CD4-positive, alpha-beta T cell treated with Interferon alpha-2 for 1 hour (primary cell): Measurements from ENCODE around the gene MRPL40.
A peak's percentile ranks its signal among the peaks of the same experiment; 100 is the strongest.
"Not testable (repeated sequence)": the region's sequence is repeated elsewhere in the genome, so short reads cannot be mapped to it uniquely, and the experiment has no call there.

Experiments used
- DNase-seq, 2 donors: peaks; one replicate each; pipeline ENCODE4 v3.0.0-alpha.2; 2020 to 2022

The MRPL40 gene

DNA sequence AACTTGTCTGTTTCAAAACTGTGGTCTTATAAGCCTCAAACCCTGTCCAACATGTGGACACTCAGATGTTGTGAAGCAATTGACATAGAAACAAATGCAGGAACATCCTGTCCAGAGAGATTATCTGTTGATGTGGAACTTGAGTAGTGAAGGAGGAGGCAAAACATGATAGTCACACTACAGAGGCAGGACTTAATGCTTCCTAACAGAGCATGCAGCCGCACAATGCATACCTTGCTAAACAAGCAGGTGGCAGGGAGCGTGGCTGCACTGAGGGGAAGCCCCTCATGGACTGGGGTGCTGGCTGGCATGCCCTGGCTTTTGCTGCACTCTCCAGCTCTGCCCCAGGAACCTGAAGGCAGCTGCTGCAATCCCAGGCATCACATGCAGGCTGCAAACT is 9.8 kb downstream of the MRPL40 start:
- no peak for DNase-seq

DNA sequence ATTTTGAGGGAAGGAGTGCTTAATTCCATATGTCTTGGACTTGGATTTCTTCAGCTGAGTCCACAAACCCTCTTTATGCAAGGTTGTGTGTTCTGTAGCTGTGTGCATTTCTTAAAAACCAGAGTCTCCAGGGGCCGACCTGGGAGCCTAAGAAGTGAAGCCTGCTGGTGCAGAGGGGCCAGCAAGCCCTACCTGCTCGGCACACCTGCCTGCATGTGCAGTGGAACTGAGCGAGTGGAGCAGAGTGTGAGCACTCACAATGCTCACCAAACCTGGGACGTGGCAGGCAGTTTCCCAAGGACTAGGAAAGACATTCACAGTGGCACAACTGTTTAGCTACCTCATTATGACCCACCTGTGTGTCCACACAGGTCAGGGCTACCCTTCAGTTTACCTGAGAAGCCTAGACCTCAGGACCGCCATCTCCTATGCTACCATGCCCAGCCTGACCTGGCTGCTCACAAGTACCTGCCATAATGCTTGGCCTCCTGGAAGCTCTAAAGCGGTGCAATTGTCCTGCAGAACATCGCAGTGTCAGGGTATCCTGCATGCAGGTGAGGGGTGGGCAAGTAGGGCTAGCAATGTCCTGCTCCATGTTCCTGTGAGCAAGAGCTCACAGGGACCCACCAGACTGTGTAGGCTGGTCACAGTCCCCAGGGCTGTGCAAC is 11.3 kb downstream of the MRPL40 start:
- no peak for DNase-seq

DNA sequence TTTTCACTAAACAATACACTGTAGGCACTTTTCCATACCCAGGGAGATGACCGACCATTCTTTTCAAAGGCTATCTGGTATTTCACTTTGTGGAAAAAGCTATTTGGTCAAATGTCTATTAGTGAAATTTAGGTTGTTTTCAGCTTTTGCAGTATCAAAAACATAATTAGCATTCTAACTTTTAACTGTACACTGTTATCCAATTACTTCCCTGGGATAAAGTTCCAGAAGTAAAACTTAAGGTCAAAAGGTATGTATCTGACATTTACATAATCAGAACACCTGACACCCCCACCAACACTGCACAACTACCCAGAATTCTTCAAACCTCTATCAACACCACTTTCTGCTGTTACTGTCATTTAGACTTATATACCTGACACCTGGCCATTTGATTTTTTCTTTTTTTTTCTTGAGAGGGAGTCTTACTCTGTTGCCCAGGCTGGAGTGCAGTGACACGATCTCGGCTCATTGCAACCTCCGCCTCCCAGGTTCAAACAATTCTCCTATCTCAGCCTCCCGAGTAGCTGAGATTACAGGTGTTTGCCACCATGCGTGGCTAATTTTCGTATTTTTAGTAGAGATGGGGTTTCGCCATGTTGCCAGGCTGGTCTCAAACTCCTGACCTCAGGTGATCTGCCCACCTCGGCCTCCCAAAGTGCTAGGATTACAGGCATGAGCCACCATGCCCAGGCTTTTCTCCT is 13.1 kb downstream of the MRPL40 start:
- DNase-seq: not testable (repeated sequence)

DNA sequence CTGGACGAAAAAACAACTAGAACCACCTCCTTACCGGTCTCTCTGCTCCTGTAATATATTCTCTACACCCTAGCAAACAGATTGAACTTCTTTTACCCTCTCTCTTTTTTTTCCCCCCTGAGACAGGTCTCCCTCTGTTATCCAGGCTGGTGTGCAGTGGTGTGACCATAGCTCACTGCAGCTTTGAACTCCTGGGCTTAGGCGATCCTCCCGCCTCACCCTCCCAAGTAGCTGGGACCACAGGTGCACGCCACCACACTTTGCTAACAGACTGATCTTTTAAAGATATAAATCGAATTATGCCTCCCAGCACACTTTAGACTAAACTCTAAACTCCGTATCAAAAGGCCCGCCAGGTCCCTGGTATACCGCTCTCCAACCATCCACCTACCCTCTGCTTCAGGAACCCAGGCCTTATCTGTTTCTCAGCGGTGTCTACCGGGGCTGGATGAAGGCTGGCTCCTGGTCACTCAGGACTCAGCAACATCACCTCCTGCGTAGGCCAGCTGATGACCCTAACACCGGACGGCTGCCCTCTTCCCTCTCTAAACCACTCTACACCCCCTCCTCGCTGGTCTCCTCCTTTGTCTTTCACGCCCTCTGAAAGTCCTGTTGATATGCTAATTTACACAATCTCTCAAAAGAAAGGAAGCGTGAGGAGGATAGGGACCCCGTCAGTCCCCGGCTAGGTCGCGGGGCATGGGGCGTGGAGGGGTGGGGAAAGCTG is 14.4 kb downstream of the MRPL40 start:
- no peak for DNase-seq

DNA sequence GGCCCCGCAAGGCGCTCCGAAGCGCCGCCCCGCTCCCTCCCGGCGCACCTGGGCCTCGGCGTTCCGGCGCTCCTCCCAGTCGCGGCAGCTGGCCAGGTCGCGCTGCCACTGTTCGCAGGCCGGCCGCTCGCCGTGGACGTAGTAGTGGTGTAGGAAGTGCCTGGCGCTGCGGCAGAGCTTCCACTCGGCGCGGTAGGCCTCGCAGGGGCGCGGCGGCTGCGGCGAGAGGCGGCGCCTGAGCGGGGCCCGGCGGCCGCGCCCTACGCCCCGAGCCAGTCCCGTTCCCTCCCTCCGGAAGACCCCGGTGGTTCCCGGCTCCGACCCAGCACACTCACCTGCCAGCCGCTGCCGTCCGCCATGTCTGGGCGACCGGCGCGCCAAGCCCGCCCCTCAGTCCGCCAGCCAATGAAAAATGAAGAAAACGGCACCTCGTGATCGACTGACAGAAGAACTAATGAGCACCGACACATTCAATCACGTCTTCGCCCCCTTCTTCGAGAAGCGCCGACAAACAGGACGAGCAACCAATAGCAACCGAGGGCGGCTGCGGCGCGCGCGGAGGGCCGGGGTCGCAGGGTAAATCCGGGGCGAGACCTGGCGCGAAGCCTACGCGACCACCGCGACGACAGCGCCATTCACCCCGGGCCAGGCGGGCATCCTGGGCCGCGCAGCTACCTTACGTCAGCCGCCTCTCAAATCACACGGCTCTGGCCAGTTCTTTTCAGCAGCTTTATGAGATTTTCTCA is 15.2 kb downstream of the MRPL40 start, which contains the start of gene C22orf39:
Gene C22orf39, minus strand, starts transcription at position 382 of the 746 bp plus-strand sequence. Its CDS starts 23 bp downstream, at position 359.
- DNase-seq: peak; percentile 90 to 95

DNA sequence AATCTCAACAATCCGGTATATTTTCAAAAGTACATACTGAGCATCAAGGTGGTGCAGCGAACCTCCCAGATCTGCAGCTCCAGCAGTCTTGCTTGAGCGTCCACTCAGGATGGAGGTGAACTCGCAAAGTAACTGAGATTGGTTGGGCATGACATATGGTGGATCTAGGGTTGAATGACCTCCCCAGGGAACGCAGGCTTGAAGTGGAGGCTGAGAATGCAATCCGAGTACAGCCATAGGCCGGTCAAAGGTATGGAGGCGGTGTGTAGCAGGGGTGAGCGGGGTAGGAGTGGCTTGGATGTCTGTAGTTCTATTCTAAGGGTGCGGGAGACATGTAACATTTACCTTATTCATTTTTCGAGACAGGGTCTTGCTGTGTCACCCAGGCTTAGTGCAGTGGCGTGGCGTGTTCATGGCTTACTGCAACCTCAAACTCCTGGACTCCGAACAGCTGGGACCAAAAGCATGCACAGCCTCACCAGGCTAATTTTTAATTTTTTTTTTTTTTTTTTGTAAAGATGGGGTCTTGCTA is 15.8 kb downstream of the MRPL40 start:
- peak in 1 of 2 donors; percentile 39 for DNase-seq

DNA sequence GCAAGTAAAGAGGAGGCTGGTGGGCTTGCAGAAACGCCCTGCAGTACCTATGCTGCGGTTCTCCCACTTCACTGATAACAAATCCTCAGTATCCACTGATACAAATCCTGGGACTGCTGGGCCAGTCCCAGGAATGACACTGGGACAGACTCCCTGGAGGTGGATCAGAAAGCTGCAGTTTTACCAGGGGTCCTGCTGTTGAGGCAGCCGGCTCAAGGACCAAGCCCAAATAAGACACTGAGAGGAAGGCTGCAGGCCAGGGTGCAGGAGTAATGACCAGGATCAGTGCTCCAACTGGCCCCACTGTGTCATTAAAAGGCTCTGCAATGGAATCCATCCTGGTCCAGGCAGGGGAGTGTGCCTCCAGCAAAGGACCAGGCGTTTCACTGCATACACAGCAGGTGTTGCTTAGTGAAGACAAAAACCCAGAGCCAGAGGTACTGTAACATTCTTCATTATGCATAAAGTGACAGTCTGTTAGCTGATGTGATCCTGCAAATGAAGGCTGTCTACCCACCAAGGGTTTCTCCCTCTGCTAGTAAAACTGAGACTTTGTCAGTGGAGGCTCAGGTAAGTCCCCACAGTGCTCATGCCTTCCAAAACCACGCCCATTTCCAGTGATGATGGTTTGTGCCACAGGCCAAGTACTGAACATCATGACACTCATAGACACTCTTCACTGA is 16.5 kb downstream of the MRPL40 start:
- no peak for DNase-seq

DNA sequence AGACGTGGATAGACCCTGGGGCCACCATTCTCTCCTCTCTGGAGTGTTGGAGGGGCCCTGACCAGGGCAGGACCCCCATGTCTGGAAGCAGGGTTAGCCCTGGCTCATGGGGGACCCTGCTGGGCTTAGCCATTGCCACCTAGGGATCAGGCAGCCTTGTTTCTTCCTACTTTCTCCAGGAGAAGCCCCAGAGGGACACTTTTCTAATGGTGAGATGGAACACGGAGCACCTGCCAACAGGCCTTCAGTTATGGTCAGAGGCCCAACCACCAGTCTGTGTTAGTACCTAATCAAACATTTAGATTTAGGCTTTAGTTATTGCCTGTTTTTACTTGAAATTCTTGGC is 17.1 kb downstream of the MRPL40 start:
- DNase-seq: no peak

DNA sequence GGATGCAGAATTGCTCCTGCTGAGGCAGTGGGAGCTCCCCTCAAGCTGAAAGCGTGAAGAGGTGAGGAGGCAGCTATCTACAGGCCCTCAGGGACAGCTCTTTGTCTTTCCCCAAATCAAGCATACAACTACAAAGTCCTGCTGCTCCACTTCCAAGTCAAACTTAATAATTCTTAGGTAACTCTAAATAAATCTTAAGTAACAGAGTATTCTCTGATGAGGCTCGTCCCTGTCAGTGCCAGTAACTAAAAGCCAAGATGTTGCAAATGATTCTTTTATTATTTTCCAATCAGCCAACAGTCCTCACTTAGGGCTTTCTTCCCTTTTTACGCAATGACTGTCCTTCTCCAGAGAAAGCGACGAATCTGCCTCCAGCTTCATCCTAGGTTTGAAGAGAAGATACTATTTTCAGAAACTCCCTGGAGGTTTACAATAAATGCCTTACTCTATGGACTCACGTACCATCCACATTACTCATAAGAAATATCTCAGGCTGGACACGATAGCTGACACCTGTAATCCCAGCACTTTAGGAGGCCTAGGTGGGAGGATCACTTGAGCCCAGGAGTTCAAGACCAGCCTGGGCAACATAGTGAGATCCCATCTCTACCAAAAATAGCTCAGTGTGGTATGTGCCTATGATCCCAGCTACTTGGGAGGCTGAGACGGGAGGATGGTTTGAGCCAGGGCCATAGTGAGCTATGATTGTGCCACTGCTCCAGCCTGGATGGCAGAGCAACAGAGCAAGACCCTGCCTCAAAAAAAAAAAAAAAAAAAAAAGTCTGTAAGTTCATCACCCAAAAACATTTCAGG is 18.2 kb downstream of the MRPL40 start:
- DNase-seq: no peak

DNA sequence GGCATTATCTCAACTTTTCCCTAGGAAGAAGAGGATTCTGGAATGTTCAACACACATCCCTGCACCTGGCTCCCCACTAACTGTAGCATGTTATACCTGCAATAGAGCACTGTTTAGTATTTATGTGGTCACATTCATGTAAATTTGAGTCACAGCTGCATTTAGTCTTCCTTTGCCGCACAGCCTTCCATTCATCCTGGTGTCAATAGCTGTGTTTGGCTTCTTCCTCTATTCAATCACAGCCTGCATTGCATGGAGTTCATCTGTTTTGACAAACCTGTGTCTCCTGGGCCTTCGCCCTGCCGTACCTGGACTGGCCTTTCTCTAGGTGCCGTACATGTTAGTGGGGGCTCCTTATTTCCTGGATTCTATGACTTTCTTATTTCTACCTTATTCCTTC is 19.2 kb downstream of the MRPL40 start:
- no peak for DNase-seq

DNA sequence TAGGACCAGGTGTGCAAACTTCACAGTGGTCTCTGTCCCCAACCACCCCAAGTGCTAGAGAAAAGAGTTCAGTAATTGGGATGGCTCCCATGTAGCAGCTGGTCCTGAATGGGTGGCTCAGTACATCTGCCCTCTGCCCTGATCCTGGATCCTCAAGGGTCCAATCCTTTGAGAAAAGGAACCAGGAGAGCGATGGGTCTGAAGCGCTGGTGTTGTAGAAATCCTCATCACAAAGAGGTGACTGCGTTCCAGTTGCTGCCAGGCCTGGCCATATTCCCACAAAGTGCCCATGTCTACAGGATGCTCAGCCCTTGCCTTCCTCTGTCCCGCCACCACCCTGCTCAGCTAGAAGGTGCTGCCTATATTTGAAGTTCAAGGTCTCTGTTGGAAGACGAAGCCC is 21.4 kb downstream of the MRPL40 start:
- DNase-seq: no peak

DNA sequence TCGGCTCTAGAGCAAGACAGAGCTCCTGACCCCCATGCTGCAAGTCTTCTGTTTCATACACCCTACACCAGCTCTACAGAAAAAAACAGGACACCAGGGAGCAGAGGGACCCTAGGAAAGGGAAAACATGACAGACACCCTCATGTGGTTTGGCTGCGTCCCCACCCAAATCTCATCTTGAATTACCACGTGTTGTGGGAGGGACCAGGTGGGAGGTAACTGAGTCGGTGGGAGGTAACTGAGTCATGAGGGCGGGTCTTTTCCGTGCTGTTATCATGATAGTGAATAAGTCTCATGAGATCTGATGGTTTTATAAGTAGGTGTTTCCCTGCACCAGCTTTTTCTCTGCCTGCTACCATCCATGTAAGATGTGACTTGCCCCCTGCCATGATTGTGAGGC is 21.8 kb downstream of the MRPL40 start:
- DNase-seq: no peak

DNA sequence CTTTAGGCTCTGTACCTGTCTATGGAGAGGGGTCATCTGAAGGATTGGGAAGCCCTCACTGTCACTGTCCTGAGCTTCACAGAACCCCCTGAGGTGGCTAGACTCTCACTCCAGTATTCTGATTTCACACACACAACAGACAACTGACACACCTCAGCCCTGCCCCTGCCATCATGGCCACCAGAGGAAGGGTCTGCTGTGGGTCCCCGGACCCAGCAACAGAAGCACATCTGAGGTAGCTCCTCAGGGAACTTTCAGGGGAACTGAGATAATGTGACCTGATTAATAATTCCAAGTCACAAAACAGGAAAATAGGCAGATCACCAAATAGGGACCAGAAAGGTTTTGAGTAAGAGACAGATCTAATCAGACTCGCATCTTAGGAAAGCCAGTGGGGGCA is 22.7 kb downstream of the MRPL40 start:
- DNase-seq: no peak

DNA sequence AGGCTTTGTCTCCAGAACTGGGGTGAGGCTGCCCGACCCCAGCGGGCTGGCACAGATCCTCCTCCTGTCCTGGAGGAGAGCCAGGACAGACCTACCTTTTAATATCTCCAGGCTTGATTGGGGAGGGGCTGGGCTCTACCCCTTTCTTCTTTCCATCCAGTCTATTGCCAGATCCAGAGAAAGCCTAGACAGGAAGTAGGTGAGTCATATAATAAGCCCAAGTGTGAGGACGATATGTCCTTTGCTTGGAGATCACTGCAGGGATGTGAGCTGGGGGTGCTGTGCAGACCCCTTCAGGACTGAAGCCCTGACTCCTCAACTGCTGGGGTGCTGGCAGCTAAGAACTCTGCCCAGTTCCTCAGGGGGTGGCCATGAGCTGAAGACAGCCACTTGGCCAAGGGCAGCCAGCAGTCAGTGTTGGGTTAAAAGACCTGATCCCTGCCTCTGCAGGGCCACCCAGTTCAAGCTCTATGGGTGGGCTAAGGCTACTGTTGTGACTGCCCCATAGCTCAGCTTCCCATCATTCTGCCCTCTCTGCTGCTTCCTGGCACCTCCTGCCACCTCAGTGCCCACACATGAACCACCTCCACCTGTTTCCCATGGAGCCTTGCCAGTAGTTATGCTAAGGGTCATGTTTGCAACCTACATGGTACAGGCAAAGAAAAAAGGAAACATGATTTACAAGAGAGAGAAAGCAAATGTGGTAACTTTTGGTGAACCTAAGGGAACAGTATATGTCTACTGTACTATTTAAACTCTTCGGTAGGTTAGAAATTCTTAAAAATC is 23.4 kb downstream of the MRPL40 start:
- no peak for DNase-seq

DNA sequence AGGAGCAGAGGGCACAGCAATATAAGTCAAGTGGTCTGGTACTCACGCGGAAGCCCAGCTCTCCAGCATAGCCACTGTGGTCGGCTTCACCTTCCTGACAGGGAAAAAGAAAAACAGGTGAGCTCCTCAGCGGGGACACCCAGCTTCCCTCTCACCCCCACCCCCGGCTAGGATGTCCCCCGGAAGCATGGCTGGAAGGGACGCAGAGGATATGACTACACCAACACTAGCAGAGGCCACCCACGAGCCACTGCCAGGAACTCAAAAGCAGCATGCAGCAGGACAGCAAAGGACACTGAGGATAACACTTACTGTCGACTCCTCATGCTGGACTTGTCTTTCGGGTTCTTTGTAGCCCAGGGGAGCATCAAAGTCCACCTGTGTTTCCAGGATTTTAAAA is 24.2 kb downstream of the MRPL40 start:
- DNase-seq: no peak

DNA sequence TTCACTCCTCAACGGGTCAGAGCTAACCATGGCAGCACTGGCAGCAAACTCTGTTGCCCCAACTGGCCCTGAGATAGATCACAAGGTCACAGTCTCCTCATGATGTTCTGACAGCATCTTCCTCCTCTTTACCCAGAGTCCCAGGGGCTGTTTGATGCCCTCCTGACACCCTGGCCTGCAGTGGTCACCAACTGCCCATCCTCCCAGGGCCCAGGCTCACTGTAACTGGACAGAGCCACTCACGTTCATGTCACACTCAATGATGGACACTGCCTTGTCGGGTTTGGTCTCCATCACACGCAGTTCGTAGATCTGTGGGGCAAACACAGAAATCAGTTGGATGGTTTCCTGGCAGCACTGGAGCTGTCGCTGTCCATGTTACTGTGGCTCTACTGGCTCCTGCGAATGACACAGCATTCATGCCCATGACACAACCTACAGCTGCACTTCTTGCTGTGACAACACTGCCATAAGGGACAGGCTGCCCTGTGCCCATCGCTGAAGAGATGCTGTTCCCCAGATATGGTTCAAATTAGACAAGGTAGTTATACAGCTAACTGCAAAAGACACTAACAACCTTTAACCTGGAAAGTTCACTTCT is 25.6 kb downstream of the MRPL40 start:
- no peak for DNase-seq

DNA sequence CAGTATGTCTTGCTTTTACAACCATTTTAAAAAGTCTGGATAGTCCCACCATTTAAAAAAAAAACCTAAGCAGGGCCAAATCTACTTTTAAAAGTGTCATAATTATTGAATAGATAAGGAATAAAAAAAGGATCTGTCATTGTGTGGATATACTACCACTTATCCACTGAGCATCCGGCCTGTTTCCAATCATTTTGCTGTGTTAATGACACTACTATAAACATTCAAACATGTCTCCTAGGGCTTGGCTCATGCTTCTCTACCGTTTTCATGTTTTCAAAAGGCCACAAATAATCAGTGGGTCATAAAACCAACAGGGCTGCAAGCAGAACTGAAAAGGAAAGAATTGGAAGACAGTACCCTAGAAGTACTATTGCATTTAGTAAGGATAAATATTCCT is 27.7 kb downstream of the MRPL40 start:
- DNase-seq: no peak

DNA sequence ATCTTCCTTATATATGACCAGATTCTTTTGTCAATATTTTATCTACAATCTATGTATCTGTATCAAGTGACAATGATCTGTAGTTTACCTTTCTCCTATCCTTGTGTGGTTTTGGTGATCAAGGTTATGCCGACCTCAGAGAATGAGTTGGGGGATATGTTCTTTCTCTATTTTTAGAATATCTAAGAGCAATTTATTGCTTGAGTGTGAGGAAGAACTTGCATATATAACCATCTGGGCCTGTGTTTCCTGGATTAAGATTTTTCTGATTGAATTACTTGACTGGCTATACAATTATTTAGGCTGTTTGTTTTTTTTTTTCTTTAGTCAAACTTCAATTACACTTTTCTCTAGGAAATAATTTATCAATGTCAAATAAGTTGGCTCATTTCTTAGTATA is 29.2 kb downstream of the MRPL40 start:
- no peak for DNase-seq

DNA sequence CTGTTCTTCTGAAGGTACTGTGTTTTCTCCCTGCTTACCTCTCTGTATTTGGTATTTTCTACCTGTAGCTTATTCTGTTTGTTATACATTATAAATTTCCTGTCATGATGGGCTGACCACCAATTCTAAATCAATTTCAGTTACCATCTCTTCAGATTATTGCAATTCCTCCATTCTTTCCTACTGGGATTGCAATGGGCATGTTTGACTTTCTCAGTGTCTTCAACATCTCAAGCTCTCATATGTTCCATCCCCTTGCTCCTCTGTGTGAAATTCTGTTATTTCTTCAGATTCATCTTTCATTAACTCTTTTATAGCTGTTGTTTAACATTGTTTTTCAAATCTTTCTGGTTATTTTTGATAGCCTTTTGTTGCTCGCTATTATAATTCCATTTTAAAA is 30.7 kb downstream of the MRPL40 start:
- no peak for DNase-seq
